ENCODE measurements around the gene ZNF775. TPM values are rescaled to one million over a fixed set of nuclear protein-coding genes. Genes with fewer than 3 reads are reported as not detected.

ZNF775 gene
- total RNA-seq, 1 donor from 2014 or later: 8.0 TPM

DNA sequence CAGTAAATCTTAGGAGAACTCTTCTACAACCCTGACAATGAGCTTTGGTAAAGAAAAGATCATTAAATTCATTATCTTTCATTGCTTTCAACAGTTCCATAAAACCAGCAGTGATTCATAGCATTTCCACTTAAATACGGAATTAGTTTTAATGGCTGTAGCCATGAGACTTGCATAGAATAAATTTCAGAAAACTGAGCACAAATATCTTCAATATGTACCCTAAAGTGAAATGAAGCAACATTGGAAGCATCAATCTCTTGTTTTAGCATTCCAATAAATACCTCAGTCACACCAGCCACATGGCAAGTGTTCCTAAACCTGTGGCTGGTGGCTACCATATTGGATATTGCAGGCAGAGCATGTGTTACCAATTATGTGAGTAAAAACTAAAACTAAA is 34.1 kb upstream of the ZNF775 start:
- TF ChIP-seq, protein P1, sequence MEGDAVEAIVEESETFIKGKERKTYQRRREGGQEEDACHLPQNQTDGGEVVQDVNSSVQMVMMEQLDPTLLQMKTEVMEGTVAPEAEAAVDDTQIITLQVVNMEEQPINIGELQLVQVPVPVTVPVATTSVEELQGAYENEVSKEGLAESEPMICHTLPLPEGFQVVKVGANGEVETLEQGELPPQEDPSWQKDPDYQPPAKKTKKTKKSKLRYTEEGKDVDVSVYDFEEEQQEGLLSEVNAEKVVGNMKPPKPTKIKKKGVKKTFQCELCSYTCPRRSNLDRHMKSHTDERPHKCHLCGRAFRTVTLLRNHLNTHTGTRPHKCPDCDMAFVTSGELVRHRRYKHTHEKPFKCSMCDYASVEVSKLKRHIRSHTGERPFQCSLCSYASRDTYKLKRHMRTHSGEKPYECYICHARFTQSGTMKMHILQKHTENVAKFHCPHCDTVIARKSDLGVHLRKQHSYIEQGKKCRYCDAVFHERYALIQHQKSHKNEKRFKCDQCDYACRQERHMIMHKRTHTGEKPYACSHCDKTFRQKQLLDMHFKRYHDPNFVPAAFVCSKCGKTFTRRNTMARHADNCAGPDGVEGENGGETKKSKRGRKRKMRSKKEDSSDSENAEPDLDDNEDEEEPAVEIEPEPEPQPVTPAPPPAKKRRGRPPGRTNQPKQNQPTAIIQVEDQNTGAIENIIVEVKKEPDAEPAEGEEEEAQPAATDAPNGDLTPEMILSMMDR (IDR thresholded peaks at IDR 0.05): no peak
- H3K4me3 Mint-ChIP-seq: no peak overlapping the region
- no peaks in the 10 kb centered on the region for H3K36me3 Mint-ChIP-seq (ENCODE audit: low read depth)
- H3K27ac Mint-ChIP-seq: no peak overlapping the region
- POLR2A ChIA-PET: no interaction called here
- CTCF ChIA-PET: no interaction called here
- H3K9me3 Mint-ChIP-seq: peaks cover 4% of the 10 kb centered on the region
- ATAC-seq (ENCODE audit: low read depth): no peak
- peaks cover 12% of the 10 kb centered on the region for H3K4me1 Mint-ChIP-seq
- peaks cover 27% of the 10 kb centered on the region for H3K27me3 Mint-ChIP-seq
- no peak for DNase-seq
- intact Hi-C loops (cut with micrococcal nuclease): no loop called here

DNA sequence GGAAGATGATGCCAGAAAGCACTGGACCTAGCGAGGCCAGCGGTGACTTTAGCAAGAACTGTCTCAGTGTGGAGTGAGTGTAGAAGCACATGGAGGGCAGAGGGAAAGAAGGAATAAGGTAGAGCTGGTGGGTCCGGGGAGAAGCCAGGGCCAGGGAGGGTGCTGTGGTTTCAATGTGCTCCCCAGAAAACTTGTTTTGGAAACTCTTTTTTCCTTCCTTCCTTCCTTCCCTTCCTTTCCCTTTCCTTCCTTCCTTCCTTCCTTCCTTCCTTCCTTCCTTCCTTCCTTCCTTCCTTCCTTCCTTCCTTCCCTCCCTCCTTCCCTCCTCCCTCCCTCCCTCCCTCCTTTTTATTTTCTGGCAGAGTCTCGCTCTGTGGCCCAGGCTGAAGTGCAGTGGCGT is 32.2 kb upstream of the ZNF775 start:
- Mint-ChIP-seq H3K36me3 (ENCODE audit: low read depth) (no peaks in the 10 kb centered on the region), H3K4me3 (no peak overlapping the region), H3K27ac (no peak overlapping the region), H3K4me1 (peaks cover 2% of the 10 kb centered on the region), H3K9me3 (peaks cover 4% of the 10 kb centered on the region), H3K27me3 (peaks cover 21% of the 10 kb centered on the region)
- intact Hi-C loops (cut with micrococcal nuclease): no loop called here
- CTCF ChIA-PET: no interaction called here
- DNase-seq (no peak), ATAC-seq (ENCODE audit: low read depth) (no peak)
- TF ChIP-seq, protein P1 (IDR thresholded peaks at IDR 0.05): no peak
- POLR2A ChIA-PET: no interaction called here

DNA sequence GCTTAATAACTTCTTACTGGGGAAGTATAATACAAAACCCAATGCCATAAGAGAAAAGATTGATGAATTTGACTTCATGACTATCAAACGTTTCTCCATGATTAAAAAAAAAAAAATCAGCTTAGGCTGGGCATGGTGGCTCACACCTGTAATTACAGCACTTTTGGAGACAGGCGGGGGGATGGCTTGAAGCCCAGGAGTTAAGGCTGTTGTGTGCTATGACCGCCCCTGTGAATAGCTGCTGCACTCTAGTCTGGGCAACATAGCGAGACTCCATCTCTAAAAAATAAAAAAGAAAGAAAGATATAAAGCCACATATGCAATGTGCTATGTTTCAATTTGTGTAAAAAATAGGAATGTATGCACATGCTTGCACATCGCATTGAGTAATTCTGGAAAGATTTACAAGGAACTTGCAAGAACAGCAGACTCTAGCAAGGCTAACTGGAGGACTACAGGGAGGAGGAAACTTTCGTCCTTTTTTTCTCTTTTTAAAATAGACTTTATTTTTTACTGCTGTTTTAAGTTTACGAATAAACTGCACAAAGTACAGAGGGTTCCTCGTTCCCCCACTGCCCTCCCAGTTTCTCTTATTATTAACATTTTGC is 27.4 kb upstream of the ZNF775 start:
- H3K27me3 Mint-ChIP-seq: peaks cover 2% of the 10 kb centered on the region
- DNase-seq (no peak), ATAC-seq (ENCODE audit: low read depth) (no peak)
- POLR2A ChIA-PET: no interaction called here
- CTCF ChIA-PET: no interaction called here
- TF ChIP-seq, protein P1 (IDR thresholded peaks at IDR 0.05): no peak
- no peak overlapping the region for H3K27ac Mint-ChIP-seq
- intact Hi-C loops (cut with micrococcal nuclease): loop anchor here (10.0 kb wide), 1 partner anchor 403 kb away; no protein-coding TSS in a partner anchor
- peaks cover 5% of the 10 kb centered on the region for H3K4me1 Mint-ChIP-seq
- H3K4me3 Mint-ChIP-seq: no peak overlapping the region
- no peaks in the 10 kb centered on the region for H3K36me3 Mint-ChIP-seq (ENCODE audit: low read depth)
- no peaks in the 10 kb centered on the region for H3K9me3 Mint-ChIP-seq

DNA sequence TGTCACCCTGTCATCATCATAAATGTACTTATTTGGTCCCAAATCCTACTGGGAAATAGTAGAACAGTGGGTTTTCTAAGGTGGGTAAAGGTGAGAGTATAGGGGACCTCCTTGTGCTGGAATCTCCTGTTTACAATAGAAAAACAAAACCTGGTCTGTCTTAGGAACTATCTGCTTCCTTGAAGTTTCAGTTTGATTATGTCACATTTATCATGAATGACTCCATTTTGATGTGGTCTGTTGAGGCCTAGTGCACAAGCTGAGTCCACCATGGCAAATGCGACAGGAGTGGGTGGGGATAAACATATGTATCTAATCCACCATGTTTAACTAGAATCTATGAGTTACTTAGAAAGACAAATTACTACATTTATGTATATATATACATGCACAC is 23.5 kb upstream of the ZNF775 start:
- no peaks in the 10 kb centered on the region for H3K36me3 Mint-ChIP-seq (ENCODE audit: low read depth)
- no peak overlapping the region for H3K27ac Mint-ChIP-seq
- H3K4me1 Mint-ChIP-seq: peaks cover 16% of the 10 kb centered on the region
- no peaks in the 10 kb centered on the region for H3K9me3 Mint-ChIP-seq
- intact Hi-C loops (cut with micrococcal nuclease): loop anchor here (1.0 to 10.0 kb wide), 6 partner anchors 10 to 399 kb away; partner anchors contain the start of genes ACTR3C, LRRC61 and ZNF775
- TF ChIP-seq, protein P1 (IDR thresholded peaks at IDR 0.05): no peak
- DNase-seq (no peak), ATAC-seq (ENCODE audit: low read depth) (no peak)
- POLR2A ChIA-PET: interaction anchor here (0.7 to 1.5 kb wide), 6 partner anchors 10 to 66 kb away, joined by 3 to 5 read pairs (median 4); a partner anchor contains a TSS
- CTCF ChIA-PET: interaction anchor here (0.7 to 5.1 kb wide), 13 partner anchors 10 to 93 kb away, joined by 3 to 24 read pairs (median 5); a partner anchor contains a TSS
- H3K27me3 Mint-ChIP-seq: no peaks in the 10 kb centered on the region
- H3K4me3 Mint-ChIP-seq: no peak overlapping the region

DNA sequence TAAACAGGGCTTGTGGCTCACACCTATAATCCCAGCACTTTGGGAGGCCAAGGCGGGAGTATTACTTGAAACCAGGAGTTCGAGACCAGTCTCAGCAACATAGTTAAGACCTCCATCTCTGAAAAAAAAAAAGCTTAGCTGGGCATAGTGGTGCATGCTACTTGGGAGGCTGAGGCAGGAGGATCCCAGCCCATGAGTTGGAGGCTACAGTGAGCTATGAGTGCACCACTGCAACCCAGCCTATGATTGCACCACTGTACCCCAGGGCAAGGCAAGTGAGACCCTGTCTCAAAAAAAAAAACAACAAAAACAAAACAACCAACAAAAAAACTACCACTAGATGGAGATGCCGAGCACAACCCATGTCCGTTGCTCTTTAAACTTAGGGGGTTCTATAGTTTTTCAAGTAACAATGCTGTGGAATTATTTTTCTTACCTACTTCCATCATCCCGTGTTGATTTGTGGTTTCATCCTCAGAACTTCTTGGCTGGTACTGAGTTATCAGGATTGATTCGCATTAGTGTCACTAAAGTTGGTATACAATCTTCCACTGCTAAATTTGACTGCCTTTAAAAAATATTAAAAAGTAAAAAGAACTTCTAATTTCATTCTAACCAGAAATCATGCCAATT is 22.7 kb upstream of the ZNF775 start:
- H3K27ac Mint-ChIP-seq: no peak overlapping the region
- H3K4me1 Mint-ChIP-seq: peaks cover 16% of the 10 kb centered on the region
- TF ChIP-seq, protein P1 (IDR thresholded peaks at IDR 0.05): peak; percentile 31
- no peak overlapping the region for H3K4me3 Mint-ChIP-seq
- ChIA-PET CTCF (interaction anchor here (0.7 to 5.1 kb wide), 12 partner anchors 9 to 93 kb away, joined by 3 to 24 read pairs (median 5); a partner anchor contains a TSS), POLR2A (interaction anchor here (0.6 to 3.4 kb wide), 7 partner anchors 9 to 63 kb away, joined by 3 to 34 read pairs (median 3); partner anchors contain the start of gene REPIN1)
- no peaks in the 10 kb centered on the region for H3K9me3 Mint-ChIP-seq
- no peaks in the 10 kb centered on the region for H3K36me3 Mint-ChIP-seq (ENCODE audit: low read depth)
- no peak for DNase-seq
- peak; percentile 57 for ATAC-seq (ENCODE audit: low read depth)
- no peaks in the 10 kb centered on the region for H3K27me3 Mint-ChIP-seq
- intact Hi-C loops (cut with micrococcal nuclease): loop anchor here (1.0 to 10.0 kb wide), 6 partner anchors 9 to 398 kb away; partner anchors contain the start of genes ACTR3C, LRRC61 and ZNF775

Data from activated B cell treated with CpG ODN at 0.5 μM for 24 hours (primary cell).